ENCODE data around the gene EMILIN3. TPM values are rescaled to one million over a fixed set of nuclear protein-coding genes. Genes with fewer than 3 reads are reported as not detected.

Gene EMILIN3
- total RNA-seq, 1 donor from 2014 or later = not detected

DNA sequence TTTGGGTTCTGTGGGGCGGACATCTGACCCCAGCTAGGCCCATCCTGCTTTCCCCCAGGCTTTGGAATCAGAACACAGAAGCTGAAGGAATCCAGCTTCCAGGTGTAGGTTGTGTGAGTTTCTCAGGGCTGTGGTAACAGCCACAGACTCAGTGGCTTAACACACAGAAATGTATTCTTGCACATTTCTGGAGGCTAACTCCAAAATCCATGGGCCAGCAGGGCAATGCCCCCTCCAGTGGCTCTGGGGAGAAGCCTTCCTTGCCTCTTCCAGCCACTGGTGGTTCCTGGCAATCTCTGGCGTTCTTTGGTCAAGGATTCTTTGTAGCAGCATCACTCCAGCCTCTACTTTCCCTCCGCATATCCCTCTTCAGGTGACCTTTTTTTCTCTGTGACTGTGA lies 1.3 kb upstream of the EMILIN3 start:
- peaks cover 9% of the 10 kb centered on the region for H3K4me1 Mint-ChIP-seq
- POLR2A ChIA-PET = no interaction called here

DNA sequence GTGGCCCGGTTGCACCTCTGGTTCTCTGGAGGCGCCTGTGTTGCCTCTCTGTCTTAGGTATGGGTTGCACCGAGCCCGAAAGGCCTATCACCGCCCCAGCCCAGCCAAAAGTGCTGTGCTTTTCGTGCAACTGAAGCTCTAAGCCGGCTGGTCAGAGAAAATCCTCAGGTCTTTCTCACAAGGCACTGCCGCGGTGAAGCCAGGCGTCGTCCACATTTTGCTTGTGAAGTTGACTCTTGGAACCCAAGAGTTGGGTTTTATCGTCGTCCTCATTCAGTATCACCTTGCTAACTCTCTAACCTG lies 726 bp upstream of the EMILIN3 start:
- Mint-ChIP-seq H3K27me3 (peaks cover 37% of the 10 kb centered on the region), H3K27ac (no peak overlapping the region), H3K4me1 (peaks cover 9% of the 10 kb centered on the region), H3K36me3 (ENCODE audit: low read depth) (no peaks in the 10 kb centered on the region), H3K4me3 (no peak overlapping the region), H3K9me3 (peaks cover 8% of the 10 kb centered on the region)
- no peak for TF ChIP-seq CTCF (IDR thresholded peaks at IDR 0.05)
- ChIA-PET CTCF (no interaction called here), POLR2A (no interaction called here)
- ATAC-seq (ENCODE audit: low read depth) (no peak), DNase-seq (no peak)
- intact Hi-C loops (cut with micrococcal nuclease) = no loop called here

More for the DNA sequence above, 1.3 kb upstream of the EMILIN3 start:
- no peak overlapping the region for H3K27ac Mint-ChIP-seq
- H3K27me3 Mint-ChIP-seq = peaks cover 37% of the 10 kb centered on the region
- H3K36me3 Mint-ChIP-seq (ENCODE audit: low read depth) = no peaks in the 10 kb centered on the region
- ATAC-seq (ENCODE audit: low read depth) (no peak), DNase-seq (no peak)
- TF ChIP-seq CTCF (IDR thresholded peaks at IDR 0.05) = no peak
- H3K9me3 Mint-ChIP-seq = peaks cover 10% of the 10 kb centered on the region
- CTCF ChIA-PET = no interaction called here
- H3K4me3 Mint-ChIP-seq = no peak overlapping the region
- intact Hi-C loops (cut with micrococcal nuclease) = no loop called here

- POLR2A ChIA-PET = no interaction called here
- peaks cover 32% of the 10 kb centered on the region for H3K27me3 Mint-ChIP-seq
- H3K27ac Mint-ChIP-seq = no peak overlapping the region
- ATAC-seq (ENCODE audit: low read depth) (no peak), DNase-seq (no peak)
- intact Hi-C loops (cut with micrococcal nuclease) = no loop called here
- no peaks in the 10 kb centered on the region for H3K36me3 Mint-ChIP-seq (ENCODE audit: low read depth)
- CTCF ChIA-PET = no interaction called here
- TF ChIP-seq CTCF (IDR thresholded peaks at IDR 0.05) = no peak
- peaks cover 9% of the 10 kb centered on the region for H3K4me1 Mint-ChIP-seq
- H3K4me3 Mint-ChIP-seq = no peak overlapping the region
- H3K9me3 Mint-ChIP-seq = peaks cover under 1% of the 10 kb centered on the region
Measured at GRCh38 chr20:41365777-41366545, 657 bp downstream of the EMILIN3 start.

GRCh38 chr20:41364967-41365765 lies 1.5 kb downstream of the EMILIN3 start:
- H3K9me3 Mint-ChIP-seq = no peaks in the 10 kb centered on the region
- intact Hi-C loops (cut with micrococcal nuclease) = no loop called here

More at GRCh38 chr20:41364967-41365765, 1.5 kb downstream of the EMILIN3 start:
- Mint-ChIP-seq H3K27me3 (peaks cover 30% of the 10 kb centered on the region), H3K4me3 (no peak overlapping the region), H3K4me1 (peaks cover 9% of the 10 kb centered on the region), H3K36me3 (ENCODE audit: low read depth) (no peaks in the 10 kb centered on the region), H3K27ac (no peak overlapping the region)
- ATAC-seq (ENCODE audit: low read depth) (no peak), DNase-seq (no peak)
- POLR2A ChIA-PET = no interaction called here
- TF ChIP-seq CTCF (IDR thresholded peaks at IDR 0.05) = no peak
- CTCF ChIA-PET = no interaction called here
